GM19099 (cell line): ENCODE data around the gene GRK6.

Experiments used
- POLR2A ChIP-seq: IDR thresholded peaks from 3 replicates; pipeline ENCODE4 v1.6.1; 2011; ENCODE audit warnings: low read depth; ENCODE audit not compliant: insufficient read length; ENCODE audit errors: extremely low read depth

The GRK6 gene

GRCh38 chr5:177429248-177430040 lies 3.0 kb downstream of the GRK6 start:
- no peak for TF ChIP-seq POLR2A

GRCh38 chr5:177430140-177430951 lies 3.9 kb downstream of the GRK6 start:
- TF ChIP-seq POLR2A = no peak

GRCh38 chr5:177430972-177431316 lies 4.5 kb downstream of the GRK6 start:
- TF ChIP-seq POLR2A = no peak

- TF ChIP-seq POLR2A = peak; percentile 49
Measured at GRCh38 chr5:177431317-177432142, 5.1 kb downstream of the GRK6 start.

- no peak for TF ChIP-seq POLR2A
Measured at GRCh38 chr5:177432143-177432838, 5.8 kb downstream of the GRK6 start.

- TF ChIP-seq POLR2A = no peak
Measured at GRCh38 chr5:177432839-177433657, 6.6 kb downstream of the GRK6 start.

- TF ChIP-seq POLR2A = no peak
Measured at GRCh38 chr5:177433658-177434217, 7.3 kb downstream of the GRK6 start.

GRCh38 chr5:177434437-177434836 lies 8.0 kb downstream of the GRK6 start:
- no peak for TF ChIP-seq POLR2A

- TF ChIP-seq POLR2A = no peak
Measured at GRCh38 chr5:177434942-177435738, 8.7 kb downstream of the GRK6 start.

GRCh38 chr5:177435847-177436536 lies 9.5 kb downstream of the GRK6 start:
- TF ChIP-seq POLR2A = no peak

- no peak for TF ChIP-seq POLR2A
Measured at GRCh38 chr5:177437623-177438022, 11.1 kb downstream of the GRK6 start.

- no peak for TF ChIP-seq POLR2A
Measured at GRCh38 chr5:177438468-177438867, 12.0 kb downstream of the GRK6 start.
